Brain microvascular endothelial cell (primary cell): ENCODE data around the gene NLK.
A peak's percentile ranks its signal among the peaks of the same experiment; 100 is the strongest.
"Not testable (repeated sequence)": the region's sequence is repeated elsewhere in the genome, so short reads cannot be mapped to it uniquely, and the experiment has no call there.

Source experiments
- DNase-seq: peaks from one replicate; pipeline ENCODE4 v3.0.0-alpha.2; 2020
- H3K27ac ChIP-seq: fragments of 250-450 bp; sonication (Bioruptor Pico); 2 replicates; pipeline ENCODE4 v1.5.1; 2020; ENCODE audit warnings: mild to moderate bottlenecking, moderate library complexity
- H3K27me3 ChIP-seq: fragments of 250-450 bp; sonication (Bioruptor Pico); replicated peaks from 2 replicates; pipeline ENCODE4 v1.5.1; 2020; ENCODE audit warnings: mild to moderate bottlenecking
- H3K36me3 ChIP-seq: fragments of 250-450 bp; sonication (Bioruptor Pico); replicated peaks from 2 replicates; pipeline ENCODE4 v1.5.1; 2020; ENCODE audit warnings: mild to moderate bottlenecking
- H3K4me3 ChIP-seq: 2 replicates; pipeline ENCODE4 v1.5.1; 2011; ENCODE audit warnings: low read depth, mild to moderate bottlenecking, control low read depth, low read length, moderate library complexity
- CTCF ChIP-seq: IDR thresholded peaks from 2 replicates; pipeline ENCODE4 v1.5.1; 2011; ENCODE audit warnings: low read depth, mild to moderate bottlenecking, moderate library complexity, low read length, control low read depth, inconsistent platforms; ENCODE audit errors: missing control alignments
- in situ Hi-C: cut with HindIII; loops from 2 replicates; pipeline ENCODE4 v1.10.0; 2017; ENCODE audit warnings: low sequenced_read_pairs, low pct_ligation_motif_present

Gene NLK

GRCh38 chr17:28226563-28227315 is 184.3 kb downstream of the NLK start:
- no peak for TF ChIP-seq CTCF
- in situ Hi-C loops = no loop called here
- Histone ChIP-seq H3K27me3 (peaks cover 33% of the 10 kb centered on the region), H3K36me3 (no peaks in the 10 kb centered on the region), H3K4me3 (peak overlapping the region; percentile 1), H3K27ac (no peak overlapping the region)
- DNase-seq = no peak

GRCh38 chr17:28227316-28228108 is 185.0 kb downstream of the NLK start:
- TF ChIP-seq CTCF = peak; percentile 7
- Histone ChIP-seq H3K27ac (no peak overlapping the region), H3K36me3 (no peaks in the 10 kb centered on the region), H3K27me3 (peaks cover 33% of the 10 kb centered on the region), H3K4me3 (peak overlapping the region; percentile 43)
- in situ Hi-C loops = no loop called here
- peak; percentile 32 for DNase-seq

GRCh38 chr17:28228109-28228840 is 185.8 kb downstream of the NLK start:
- no peak overlapping the region for H3K27ac ChIP-seq
- in situ Hi-C loops = no loop called here
- peak overlapping the region; percentile 43 for H3K4me3 ChIP-seq
- peak; percentile 57 for TF ChIP-seq CTCF
- DNase-seq = no peak
- H3K36me3 ChIP-seq = no peaks in the 10 kb centered on the region
- H3K27me3 ChIP-seq = peaks cover 33% of the 10 kb centered on the region

GRCh38 chr17:28228986-28229729 is 186.7 kb downstream of the NLK start:
- H3K27ac ChIP-seq = no peak overlapping the region
- no peak overlapping the region for H3K4me3 ChIP-seq
- in situ Hi-C loops = no loop called here
- DNase-seq = no peak
- no peaks in the 10 kb centered on the region for H3K36me3 ChIP-seq
- no peak for TF ChIP-seq CTCF
- peaks cover 40% of the 10 kb centered on the region for H3K27me3 ChIP-seq

- in situ Hi-C loops = no loop called here
- TF ChIP-seq CTCF = no peak
- no peak overlapping the region for H3K4me3 ChIP-seq
- H3K27me3 ChIP-seq = peaks cover 46% of the 10 kb centered on the region
- H3K36me3 ChIP-seq = no peaks in the 10 kb centered on the region
- DNase-seq = no peak
- no peak overlapping the region for H3K27ac ChIP-seq
Observed at GRCh38 chr17:28230011-28230410, 187.5 kb downstream of the NLK start.

- H3K4me3 ChIP-seq, in situ Hi-C loops, DNase-seq, H3K36me3 ChIP-seq, H3K27ac ChIP-seq: not testable (repeated sequence)
- H3K27me3 ChIP-seq = peaks cover 47% of the 10 kb centered on the region
Observed at GRCh38 chr17:28230607-28231006, 188.1 kb downstream of the NLK start.

- in situ Hi-C loops, H3K4me3 ChIP-seq, H3K27ac ChIP-seq, DNase-seq, H3K36me3 ChIP-seq: not testable (repeated sequence)
- peaks cover 47% of the 10 kb centered on the region for H3K27me3 ChIP-seq
Observed at GRCh38 chr17:28231624-28232023, 189.1 kb downstream of the NLK start.
